A549 (cell line): ENCODE results near the gene LCK. TPM values are rescaled to one million over a fixed set of nuclear protein-coding genes. Genes with fewer than 3 reads are reported as not detected.
A peak's percentile ranks its signal among the peaks of the same experiment; 100 is the strongest.

Experiments used
- ATAC-seq, 2 experiments: fragments of 200-7000 bp in 1 of 2; fragments of >200 bp in 1 of 2; cut with Nextera tagmentation in 1 of 2; cut with Tn5 transposase in 1 of 2; 3 replicates each; pipeline versions ENCODE4 v1.8.0 to v1.9.1; 2018 to 2020; ENCODE audit warnings: mild to moderate bottlenecking in 1 of 2, moderate library complexity in 1 of 2
- CTCF ChIA-PET: fragments of 300-600 bp; sonication (Branson Sonifier 250); formaldehyde crosslinking; extraction: SDS; loops from one replicate; lab custom pipeline; 2021; ENCODE audit warnings: antibody characterized with exemption, inconsistent platforms; lab: Yijun Ruan, JAX
- POLR2A ChIA-PET: fragments of 350-600 bp; formaldehyde crosslinking; extraction: SDS; loops from one replicate; lab custom pipeline; 2021; ENCODE audit warnings: antibody characterized with exemption, inconsistent platforms; lab: Yijun Ruan, JAX
- DNase-seq, 2 experiments: peaks; one replicate each; pipeline versions ENCODE4 v3.0.0 to v3.0.0-alpha.2; 2011 to 2016; ENCODE audit warnings: low read depth in 1 of 2, low spot score in 1 of 2
- FAIRE-seq: peaks from 2 replicates; lab custom pipeline; 2011; peaks lifted over from hg19 to GRCh38; lab: Jason Lieb, UNC
- H3K27ac ChIP-seq, 2 experiments: fragments of >200 bp; sonication (Bioruptor Twin); formaldehyde crosslinking; 3 replicates each; pipeline ENCODE4 v1.5.1; 2016 to 2017
- H3K4me1 ChIP-seq: fragments of >200 bp; sonication (Bioruptor Twin); formaldehyde crosslinking; 3 replicates; pipeline ENCODE4 v1.6.1; 2016
- H3K4me2 ChIP-seq: fragments of >200 bp; sonication (Bioruptor Twin); formaldehyde crosslinking; 3 replicates; pipeline ENCODE4 v1.6.1; 2016
- H3K4me3 ChIP-seq: fragments of >200 bp; sonication (Bioruptor Twin); formaldehyde crosslinking; 3 replicates; pipeline ENCODE4 v1.5.1; 2016
- H3K9me3 ChIP-seq: fragments of >200 bp; sonication (Bioruptor Twin); formaldehyde crosslinking; 3 replicates; pipeline ENCODE4 v1.6.1; 2016
- CBX2 ChIP-seq: fragments of 200-600 bp; sonication (generic); IDR thresholded peaks from 2 replicates; pipeline ENCODE4 v1.6.1; 2016; ENCODE audit warnings: low read depth, mild to moderate bottlenecking, borderline replicate concordance
- CEBPB ChIP-seq, 2 experiments: fragments of >200 bp in 1 of 2; sonication (Bioruptor Twin) in 1 of 2; formaldehyde crosslinking in 1 of 2; IDR thresholded peaks; 2 replicates each; pipeline ENCODE4 v1.6.1; 2012 to 2016
- CHD4 ChIP-seq: fragments of 200-600 bp; sonication (generic); IDR thresholded peaks from 2 replicates; pipeline ENCODE4 v1.6.1; 2016; ENCODE audit warnings: antibody characterized with exemption, mild to moderate bottlenecking, borderline replicate concordance
- EHMT2 ChIP-seq: fragments of 200-600 bp; sonication (generic); IDR thresholded peaks from 2 replicates; pipeline ENCODE4 v1.6.1; 2016; ENCODE audit warnings: antibody characterized with exemption, low read depth, mild to moderate bottlenecking, moderate library complexity
- ESRRA ChIP-seq: fragments of 150-350 bp; IDR thresholded peaks from 2 replicates; pipeline ENCODE4 v1.6.1; 2014; ENCODE audit warnings: mild to moderate bottlenecking, low read length, borderline replicate concordance
- FOSB ChIP-seq: fragments of 250-450 bp; sonication (Bioruptor Pico); IDR thresholded peaks from 2 replicates; pipeline ENCODE4 v1.5.0; 2020; ENCODE audit warnings: mild to moderate bottlenecking, moderate library complexity
- HOXA7 ChIP-seq: fragments of 250-450 bp; sonication (Bioruptor Pico); IDR thresholded peaks from 2 replicates; pipeline ENCODE4 v1.5.0; 2020; ENCODE audit warnings: mild to moderate bottlenecking, moderate library complexity
- HOXB13 ChIP-seq: fragments of 250-450 bp; sonication (Bioruptor Pico); IDR thresholded peaks from 2 replicates; pipeline ENCODE4 v1.5.0; 2020; ENCODE audit warnings: low read depth, mild to moderate bottlenecking, moderate library complexity
- HOXB5 ChIP-seq: fragments of 250-450 bp; sonication (Bioruptor Pico); IDR thresholded peaks from 2 replicates; pipeline ENCODE4 v1.5.0; 2020; ENCODE audit warnings: mild to moderate bottlenecking, moderate library complexity
- JUN ChIP-seq, 2 experiments: fragments of >200 bp; sonication (Bioruptor Twin); formaldehyde crosslinking; IDR thresholded peaks; 2 replicates in 1 of 2; 3 replicates in 1 of 2; pipeline ENCODE4 v1.6.1; 2016 to 2017
- KDM1A ChIP-seq: fragments of 200-600 bp; sonication (generic); IDR thresholded peaks from 2 replicates; pipeline ENCODE4 v1.6.1; 2016; ENCODE audit warnings: low read depth, mild to moderate bottlenecking
- MYC ChIP-seq: IDR thresholded peaks from 2 replicates; pipeline ENCODE4 v1.6.1; 2012; ENCODE audit warnings: mild to moderate bottlenecking, inconsistent platforms, low read length, improper control_type of control experiment, borderline replicate concordance
- NFE2L2 ChIP-seq: fragments of 150-350 bp; conservative IDR thresholded peaks from 2 replicates; pipeline ENCODE4 v1.6.1; 2014; ENCODE audit warnings: low read length
- NR3C1 ChIP-seq: fragments of >200 bp; sonication (Bioruptor Twin); formaldehyde crosslinking; IDR thresholded peaks from 3 replicates; pipeline ENCODE4 v1.6.1; 2017
- PHF8 ChIP-seq: fragments of 200-600 bp; sonication (generic); IDR thresholded peaks from 2 replicates; pipeline ENCODE4 v1.6.1; 2016; ENCODE audit warnings: low read depth, mild to moderate bottlenecking, antibody characterized with exemption, moderate library complexity, borderline replicate concordance
- RNF2 ChIP-seq: fragments of 200-600 bp; sonication (generic); IDR thresholded peaks from 2 replicates; pipeline ENCODE4 v1.6.1; 2016; ENCODE audit warnings: low read depth, mild to moderate bottlenecking, antibody characterized with exemption, moderate library complexity, borderline replicate concordance
- SMC3 ChIP-seq: fragments of >200 bp; sonication (Bioruptor Twin); formaldehyde crosslinking; IDR thresholded peaks from 3 replicates; pipeline ENCODE4 v1.6.1; 2018; ENCODE audit warnings: inconsistent platforms
- SREBF2 ChIP-seq: fragments of 450-650 bp; IDR thresholded peaks from 2 replicates; pipeline ENCODE4 v1.6.1; 2014; ENCODE audit warnings: mild to moderate bottlenecking, moderate library complexity
- TFCP2L1 ChIP-seq: fragments of 250-450 bp; sonication (Bioruptor Pico); IDR thresholded peaks from 2 replicates; pipeline ENCODE4 v1.5.0; 2021; ENCODE audit warnings: mild to moderate bottlenecking
- ZC3H11A ChIP-seq: fragments of 450-650 bp; IDR thresholded peaks from 2 replicates; pipeline ENCODE4 v1.6.1; 2014; ENCODE audit warnings: antibody characterized with exemption, mild to moderate bottlenecking
- WGBS: methylation state at CpG from one replicate; pipeline ENCODE4 v1.1.6; 2017; ENCODE audit errors: missing lambda C conversion rate; 5-methylcytosine and 5-hydroxymethylcytosine counted together
- polyA plus RNA-seq, 4 experiments: library from polyadenylated mRNA; depleted of rRNA in 3 of 4; stranded (reverse); fragments of >200 nt; fragmentation: RNase III in 1 of 4; extraction: RNeasy Plus Mini Kit Qiagen cat#74134 plus additional on column Dnase treatment in 1 of 4; gene quantifications; 2 replicates in 3 of 4; 3 replicates in 1 of 4; pipeline ENCODE4 v1.2.3, GENCODE V29; 2011 to 2017
- TF ChIP-seq, protein P1 (sequence below): IDR thresholded peaks from 2 replicates; pipeline ENCODE4 v1.6.1; 2012; ENCODE audit warnings: low read depth, borderline replicate concordance
- TF ChIP-seq, protein P2 (sequence below): fragments of 250-450 bp; sonication (Bioruptor Pico); IDR thresholded peaks from 2 replicates; pipeline ENCODE4 v1.5.0; 2020; ENCODE audit warnings: low read depth, mild to moderate bottlenecking, moderate library complexity
- TF ChIP-seq, protein P3 (sequence below): fragments of 250-450 bp; sonication (Bioruptor Pico); IDR thresholded peaks from 2 replicates; pipeline ENCODE4 v1.5.0; 2021; ENCODE audit warnings: mild to moderate bottlenecking, moderate library complexity, borderline replicate concordance
- TF ChIP-seq, protein P4 (sequence below): fragments of 150-350 bp; IDR thresholded peaks from 2 replicates; pipeline ENCODE4 v1.6.1; 2014; ENCODE audit warnings: low read depth, mild to moderate bottlenecking, low read length
- TF ChIP-seq, protein P5 (sequence below): fragments of 450-650 bp; IDR thresholded peaks from 2 replicates; pipeline ENCODE4 v1.6.1; 2014; ENCODE audit warnings: antibody characterized with exemption

Gene LCK
- polyA plus RNA-seq, 2 of the 4 experiments (the other 2 are of a cell fraction) = 0.03 TPM; not detected in 1

DNA sequence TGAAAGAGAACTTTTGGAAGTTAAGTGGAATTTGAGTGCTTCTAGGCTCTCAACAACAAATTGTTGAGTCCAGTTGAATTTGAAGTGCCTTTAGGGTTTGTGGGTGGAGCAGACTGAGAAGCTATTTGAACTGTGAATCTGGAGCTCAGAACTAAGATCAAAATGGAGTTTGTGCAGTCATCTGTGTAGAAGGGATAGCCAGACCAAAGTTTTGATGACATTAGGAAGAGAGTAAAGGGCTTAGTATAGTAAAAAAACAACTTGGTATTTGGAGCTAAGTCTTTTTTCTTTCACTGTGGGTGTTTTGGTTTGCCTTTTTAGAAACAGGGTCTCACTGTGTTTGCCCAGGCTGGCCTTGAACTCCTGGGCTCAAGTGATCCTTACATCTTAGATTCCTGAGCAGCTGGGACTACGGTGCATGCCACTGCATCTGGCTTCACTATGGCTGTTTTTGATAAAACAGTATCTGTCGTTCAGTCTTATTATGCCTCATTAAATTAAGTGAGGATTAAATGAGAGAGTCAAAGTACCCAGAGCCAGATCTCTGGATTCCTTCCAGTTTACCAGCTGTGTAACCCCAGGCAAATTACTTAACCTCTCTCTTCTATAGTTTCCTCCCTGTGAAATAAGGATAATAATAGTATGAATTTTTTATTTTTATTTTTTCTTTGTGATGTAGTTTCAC is 60.8 kb downstream of the LCK start (continued):
- no peak for TF ChIP-seq ZC3H11A
- no peak for TF ChIP-seq SMC3
- TF ChIP-seq CEBPB (IDR thresholded peaks at IDR 0.05) = no peak

DNA sequence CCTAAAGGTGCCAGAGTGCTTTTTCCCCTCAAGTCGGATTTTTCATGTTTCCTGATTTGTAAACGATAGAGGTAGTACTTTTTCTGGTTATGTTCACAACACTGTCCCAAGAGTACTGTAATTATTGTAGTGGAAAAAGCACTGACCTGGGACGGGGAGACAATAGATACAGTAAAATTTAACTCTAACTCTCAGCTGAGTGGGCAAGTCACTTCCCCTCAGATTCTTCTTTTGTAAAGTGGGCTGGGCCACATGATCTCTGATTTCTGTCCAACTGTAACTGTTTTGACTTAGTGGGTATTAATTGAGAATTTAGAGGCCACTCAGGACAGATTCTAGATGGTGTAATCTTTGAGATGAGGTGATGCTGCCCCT is 65.8 kb downstream of the LCK start:
- Histone ChIP-seq H3K4me3 (no peak overlapping the region), H3K9me3 (no peaks in the 10 kb centered on the region), H3K27ac (peak overlapping the region in 1 of 2 experiments; percentile 49; a peak in 1 of 6 replicates), H3K4me1 (peaks cover 12% of the 10 kb centered on the region), H3K4me2 (no peak overlapping the region)
- TF ChIP-seq TFCP2L1 (CRISPR knock-in tag) (no peak), SREBF2 (no peak), MYC (no peak), KDM1A (no peak), CHD4 (no peak), HOXB13 (no peak), JUN (IDR thresholded peaks at IDR 0.05) (no peak)
- TF ChIP-seq, protein P1, sequence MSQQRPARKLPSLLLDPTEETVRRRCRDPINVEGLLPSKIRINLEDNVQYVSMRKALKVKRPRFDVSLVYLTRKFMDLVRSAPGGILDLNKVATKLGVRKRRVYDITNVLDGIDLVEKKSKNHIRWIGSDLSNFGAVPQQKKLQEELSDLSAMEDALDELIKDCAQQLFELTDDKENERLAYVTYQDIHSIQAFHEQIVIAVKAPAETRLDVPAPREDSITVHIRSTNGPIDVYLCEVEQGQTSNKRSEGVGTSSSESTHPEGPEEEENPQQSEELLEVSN = no peak
- TF ChIP-seq, protein P2, sequence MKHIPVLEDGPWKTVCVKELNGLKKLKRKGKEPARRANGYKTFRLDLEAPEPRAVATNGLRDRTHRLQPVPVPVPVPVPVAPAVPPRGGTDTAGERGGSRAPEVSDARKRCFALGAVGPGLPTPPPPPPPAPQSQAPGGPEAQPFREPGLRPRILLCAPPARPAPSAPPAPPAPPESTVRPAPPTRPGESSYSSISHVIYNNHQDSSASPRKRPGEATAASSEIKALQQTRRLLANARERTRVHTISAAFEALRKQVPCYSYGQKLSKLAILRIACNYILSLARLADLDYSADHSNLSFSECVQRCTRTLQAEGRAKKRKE (CRISPR knock-in tag) = no peak
- whole genome bisulfite sequencing = 69% methylated on average over 3 of the region's 3 CpGs
- ATAC-seq = no peak
- ChIA-PET CTCF (interaction anchor here (0.7 to 4.0 kb wide), 17 partner anchors 10 to 136 kb away, joined by 3 to 30 read pairs (median 4); partner anchors contain the start of genes FAM167B, MARCKSL1 and TMEM234), POLR2A (interaction anchor here (1.2 kb wide), 1 partner anchor 19 kb away, joined by 7 read pairs; the partner anchor contains the start of gene MARCKSL1)
- no peak for DNase-seq
- FAIRE-seq = no peak

DNA sequence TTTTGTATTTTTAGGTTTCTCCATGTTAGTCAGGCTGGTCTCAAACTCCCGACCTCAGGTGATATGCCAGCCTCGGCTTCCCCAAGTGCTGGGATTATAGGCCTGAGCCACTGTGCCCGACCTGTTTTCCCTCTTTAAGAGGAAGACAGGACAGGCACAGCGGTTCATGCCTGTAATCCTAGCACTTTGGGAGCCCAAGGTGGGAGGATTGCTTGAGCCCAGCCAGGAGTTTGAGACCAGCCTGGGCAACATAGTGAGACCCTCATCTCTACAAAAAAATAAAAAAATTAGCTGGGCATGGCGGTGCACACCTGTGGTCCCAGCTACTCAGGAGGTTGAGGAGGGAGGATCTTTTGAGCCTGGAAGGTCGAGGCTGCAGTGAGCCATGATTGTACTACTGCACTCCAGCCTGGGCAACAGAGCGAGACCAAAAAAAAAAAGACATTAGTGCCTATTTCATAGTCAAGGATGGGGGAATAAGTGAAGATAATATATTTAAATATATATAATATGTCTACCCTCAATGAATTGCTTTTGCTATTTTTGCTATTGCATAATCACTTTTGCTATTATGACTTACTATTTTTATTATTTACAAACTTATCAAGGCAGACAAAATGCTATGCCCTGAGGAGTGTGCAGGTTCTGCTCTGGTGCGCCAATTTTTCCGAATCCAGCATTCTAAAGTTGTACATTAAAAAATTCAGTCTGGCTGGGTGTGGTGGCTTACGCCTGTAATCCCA is 67.2 kb downstream of the LCK start:
- H3K4me1 ChIP-seq = peaks cover 26% of the 10 kb centered on the region
- no peak overlapping the region for H3K27ac ChIP-seq
- FAIRE-seq (no peak), DNase-seq (no peak), ATAC-seq (no peak)
- H3K4me3 ChIP-seq = no peak overlapping the region
- CTCF ChIA-PET = interaction anchor here (0.7 to 4.0 kb wide), 10 partner anchors 10 to 102 kb away, joined by 3 to 30 read pairs (median 10); partner anchors contain the start of genes FAM167B, MARCKSL1 and TMEM234
- H3K4me2 ChIP-seq = no peak overlapping the region
- POLR2A ChIA-PET = no interaction called here
- 95% methylated on average over 10 of the region's 10 CpGs for WGBS
- TF ChIP-seq ESRRA = no peak
- TF ChIP-seq TFCP2L1 (CRISPR knock-in tag) = no peak
- no peak for TF ChIP-seq EHMT2
- TF ChIP-seq, protein P3, sequence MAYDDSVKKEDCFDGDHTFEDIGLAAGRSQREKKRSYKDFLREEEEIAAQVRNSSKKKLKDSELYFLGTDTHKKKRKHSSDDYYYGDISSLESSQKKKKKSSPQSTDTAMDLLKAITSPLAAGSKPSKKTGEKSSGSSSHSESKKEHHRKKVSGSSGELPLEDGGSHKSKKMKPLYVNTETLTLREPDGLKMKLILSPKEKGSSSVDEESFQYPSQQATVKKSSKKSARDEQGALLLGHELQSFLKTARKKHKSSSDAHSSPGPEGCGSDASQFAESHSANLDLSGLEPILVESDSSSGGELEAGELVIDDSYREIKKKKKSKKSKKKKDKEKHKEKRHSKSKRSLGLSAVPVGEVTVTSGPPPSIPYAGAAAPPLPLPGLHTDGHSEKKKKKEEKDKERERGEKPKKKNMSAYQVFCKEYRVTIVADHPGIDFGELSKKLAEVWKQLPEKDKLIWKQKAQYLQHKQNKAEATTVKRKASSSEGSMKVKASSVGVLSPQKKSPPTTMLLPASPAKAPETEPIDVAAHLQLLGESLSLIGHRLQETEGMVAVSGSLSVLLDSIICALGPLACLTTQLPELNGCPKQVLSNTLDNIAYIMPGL = no peak
- TF ChIP-seq FOSB (CRISPR knock-in tag) = no peak
- no peak for TF ChIP-seq PHF8
- TF ChIP-seq HOXB13 = no peak
- TF ChIP-seq CHD4 = no peak
- TF ChIP-seq, protein P2 (CRISPR knock-in tag) = no peak
- TF ChIP-seq, protein P4, sequence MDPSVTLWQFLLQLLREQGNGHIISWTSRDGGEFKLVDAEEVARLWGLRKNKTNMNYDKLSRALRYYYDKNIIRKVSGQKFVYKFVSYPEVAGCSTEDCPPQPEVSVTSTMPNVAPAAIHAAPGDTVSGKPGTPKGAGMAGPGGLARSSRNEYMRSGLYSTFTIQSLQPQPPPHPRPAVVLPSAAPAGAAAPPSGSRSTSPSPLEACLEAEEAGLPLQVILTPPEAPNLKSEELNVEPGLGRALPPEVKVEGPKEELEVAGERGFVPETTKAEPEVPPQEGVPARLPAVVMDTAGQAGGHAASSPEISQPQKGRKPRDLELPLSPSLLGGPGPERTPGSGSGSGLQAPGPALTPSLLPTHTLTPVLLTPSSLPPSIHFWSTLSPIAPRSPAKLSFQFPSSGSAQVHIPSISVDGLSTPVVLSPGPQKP = no peak
- no peak for TF ChIP-seq CBX2
- TF ChIP-seq HOXA7 (CRISPR knock-in tag) = no peak
- TF ChIP-seq RNF2 = no peak
- TF ChIP-seq NFE2L2 = no peak
- TF ChIP-seq HOXB5 (CRISPR knock-in tag) = no peak
- TF ChIP-seq, protein P5, sequence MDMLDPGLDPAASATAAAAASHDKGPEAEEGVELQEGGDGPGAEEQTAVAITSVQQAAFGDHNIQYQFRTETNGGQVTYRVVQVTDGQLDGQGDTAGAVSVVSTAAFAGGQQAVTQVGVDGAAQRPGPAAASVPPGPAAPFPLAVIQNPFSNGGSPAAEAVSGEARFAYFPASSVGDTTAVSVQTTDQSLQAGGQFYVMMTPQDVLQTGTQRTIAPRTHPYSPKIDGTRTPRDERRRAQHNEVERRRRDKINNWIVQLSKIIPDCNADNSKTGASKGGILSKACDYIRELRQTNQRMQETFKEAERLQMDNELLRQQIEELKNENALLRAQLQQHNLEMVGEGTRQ = no peak
- no peak for TF ChIP-seq NR3C1
- H3K9me3 ChIP-seq = no peaks in the 10 kb centered on the region
